Neutrophil (primary cell): Measurements from ENCODE around the gene SFSWAP.
"Not testable (repeated sequence)": the region's sequence is repeated elsewhere in the genome, so short reads cannot be mapped to it uniquely, and the experiment has no call there.

Source experiments
- H3K27ac ChIP-seq: fragments of 200-600 bp; sonication (generic); 2 replicates; pipeline ENCODE4 v1.5.1; 2016; ENCODE audit warnings: mild to moderate bottlenecking, moderate library complexity
- H3K27me3 ChIP-seq: fragments of 200-600 bp; sonication (generic); 2 replicates; pipeline ENCODE4 v1.6.0; 2016; ENCODE audit warnings: mild to moderate bottlenecking
- H3K36me3 ChIP-seq: fragments of 200-600 bp; sonication (generic); 2 replicates; pipeline ENCODE4 v1.5.1; 2017
- H3K4me1 ChIP-seq, 2 experiments: fragments of 200-600 bp in 1 of 2; sonication (generic) in 1 of 2; 1 replicate in 1 of 2; 2 replicates in 1 of 2; pipeline versions ENCODE4 v1.5.1 to v1.6.1; 2013 to 2016; ENCODE audit warnings: low read depth in 1 of 2, low read length in 1 of 2, mild to moderate bottlenecking in 1 of 2, moderate library complexity in 1 of 2; ENCODE audit not compliant: control insufficient read depth in 1 of 2, insufficient read depth in 1 of 2
- H3K4me3 ChIP-seq, 2 experiments: fragments of 200-600 bp in 1 of 2; sonication (generic) in 1 of 2; 1 replicate in 1 of 2; 2 replicates in 1 of 2; pipeline ENCODE4 v1.5.1; 2013 to 2016; ENCODE audit warnings: low read depth in 1 of 2, low read length in 1 of 2, mild to moderate bottlenecking in 1 of 2, moderate library complexity in 1 of 2
- H3K9me3 ChIP-seq: fragments of 200-600 bp; sonication (generic); 2 replicates; pipeline ENCODE4 v1.5.1; 2016
- TF ChIP-seq, protein P1 (sequence below): fragments of 200-600 bp; sonication (generic); IDR thresholded peaks from 2 replicates; pipeline ENCODE4 v1.5.1; 2016; ENCODE audit warnings: antibody characterized with exemption

Gene SFSWAP

DNA sequence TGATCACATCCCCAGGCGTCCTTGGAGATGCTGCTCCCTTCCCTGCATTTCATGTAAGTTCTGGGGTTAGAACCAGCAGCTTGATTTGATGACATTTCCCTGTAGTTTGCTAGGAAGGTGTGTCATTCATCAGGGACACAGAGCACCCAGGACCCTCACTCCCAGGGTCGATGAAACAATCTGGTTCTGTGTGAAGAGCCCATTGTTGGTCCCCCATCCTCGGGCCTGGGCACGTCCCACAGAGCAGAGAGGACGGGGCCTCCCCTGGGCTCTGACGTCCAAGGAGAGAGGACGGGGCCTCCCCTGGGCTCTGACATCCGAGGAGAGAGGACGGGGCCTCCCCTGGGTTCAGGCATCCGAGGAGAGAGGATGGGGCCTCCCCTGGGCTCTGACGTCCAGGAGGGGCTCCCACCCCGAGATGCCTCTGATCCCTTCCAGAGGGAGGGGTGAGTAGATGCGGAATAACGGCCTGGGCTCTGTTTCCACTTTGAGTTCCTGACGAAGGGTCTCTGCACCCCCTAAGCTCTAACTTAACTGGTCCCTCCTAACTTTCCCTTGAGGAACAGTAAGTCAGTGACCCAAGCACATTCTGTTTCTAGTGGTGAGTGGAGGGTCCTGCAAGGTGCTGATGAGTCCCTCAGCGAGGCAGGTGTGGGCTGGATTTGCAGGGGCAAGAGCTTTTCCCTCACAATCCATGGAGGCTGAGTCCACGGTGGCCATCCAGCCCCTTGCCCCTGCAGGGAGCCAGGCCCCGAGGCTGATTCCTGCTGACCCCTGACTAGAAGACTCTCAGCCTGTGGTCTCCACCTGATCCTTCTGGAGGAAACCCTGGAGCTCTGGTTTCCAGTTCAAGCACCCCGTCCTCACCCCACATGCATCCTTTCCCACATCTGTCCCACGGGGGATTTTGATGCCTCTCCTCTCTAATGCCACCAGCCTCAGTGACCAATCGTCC lies 35.5 kb upstream of the SFSWAP start:
- Histone ChIP-seq H3K27ac (no peak overlapping the region), H3K4me1 (peaks cover 36 to 44% of the 10 kb centered on the region in 2 experiments), H3K9me3 (no peaks in the 10 kb centered on the region), H3K4me3 (no peak overlapping the region), H3K27me3 (no peaks in the 10 kb centered on the region), H3K36me3 (no peaks in the 10 kb centered on the region)
- TF ChIP-seq, protein P1, sequence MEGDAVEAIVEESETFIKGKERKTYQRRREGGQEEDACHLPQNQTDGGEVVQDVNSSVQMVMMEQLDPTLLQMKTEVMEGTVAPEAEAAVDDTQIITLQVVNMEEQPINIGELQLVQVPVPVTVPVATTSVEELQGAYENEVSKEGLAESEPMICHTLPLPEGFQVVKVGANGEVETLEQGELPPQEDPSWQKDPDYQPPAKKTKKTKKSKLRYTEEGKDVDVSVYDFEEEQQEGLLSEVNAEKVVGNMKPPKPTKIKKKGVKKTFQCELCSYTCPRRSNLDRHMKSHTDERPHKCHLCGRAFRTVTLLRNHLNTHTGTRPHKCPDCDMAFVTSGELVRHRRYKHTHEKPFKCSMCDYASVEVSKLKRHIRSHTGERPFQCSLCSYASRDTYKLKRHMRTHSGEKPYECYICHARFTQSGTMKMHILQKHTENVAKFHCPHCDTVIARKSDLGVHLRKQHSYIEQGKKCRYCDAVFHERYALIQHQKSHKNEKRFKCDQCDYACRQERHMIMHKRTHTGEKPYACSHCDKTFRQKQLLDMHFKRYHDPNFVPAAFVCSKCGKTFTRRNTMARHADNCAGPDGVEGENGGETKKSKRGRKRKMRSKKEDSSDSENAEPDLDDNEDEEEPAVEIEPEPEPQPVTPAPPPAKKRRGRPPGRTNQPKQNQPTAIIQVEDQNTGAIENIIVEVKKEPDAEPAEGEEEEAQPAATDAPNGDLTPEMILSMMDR: no peak

DNA sequence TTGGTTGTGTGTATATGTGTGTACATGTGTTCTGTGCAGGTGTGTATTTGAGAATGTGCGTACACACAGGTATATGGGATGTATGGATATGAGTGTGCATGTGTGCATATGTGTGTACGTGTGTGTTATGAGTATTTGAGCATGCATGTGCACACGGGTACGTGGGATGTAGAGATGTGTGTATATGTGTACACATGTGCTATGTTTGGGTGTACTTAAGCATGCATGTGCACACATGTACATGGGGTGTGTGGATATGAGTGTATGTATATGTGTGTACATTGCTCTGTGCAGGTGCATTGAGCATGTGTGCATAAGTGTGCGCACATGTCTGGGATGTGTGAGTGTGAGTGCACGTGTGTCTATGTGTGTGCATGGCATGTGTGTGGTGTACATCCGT lies 34.3 kb upstream of the SFSWAP start:
- Histone ChIP-seq H3K9me3 (no peaks in the 10 kb centered on the region), H3K27ac (no peak overlapping the region), H3K36me3 (no peaks in the 10 kb centered on the region), H3K27me3 (no peaks in the 10 kb centered on the region), H3K4me3 (no peak overlapping the region), H3K4me1 (peaks cover 36 to 43% of the 10 kb centered on the region in 2 experiments)
- TF ChIP-seq, protein P1: no peak

DNA sequence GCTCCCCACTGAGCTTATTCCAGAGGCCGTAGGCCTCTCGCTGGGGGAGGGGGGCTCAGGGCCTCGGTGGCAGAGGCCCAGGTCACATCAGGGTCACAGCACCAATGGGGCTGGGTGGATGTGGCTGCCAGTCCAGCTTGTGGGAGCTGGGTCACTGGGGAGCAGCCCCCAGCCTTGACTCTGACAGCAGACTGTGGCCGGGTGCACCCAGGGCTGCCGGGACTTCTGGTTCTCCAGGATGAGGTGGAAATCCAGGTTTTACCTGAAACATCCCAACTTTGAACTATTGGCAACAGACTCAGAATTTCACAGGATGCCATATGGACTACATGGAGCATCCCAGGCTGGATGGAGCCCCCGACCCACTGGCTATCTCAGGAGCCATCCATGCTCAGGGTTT lies 33.8 kb upstream of the SFSWAP start:
- not testable (repeated sequence) for H3K27me3 ChIP-seq, H3K9me3 ChIP-seq, H3K4me3 ChIP-seq, H3K36me3 ChIP-seq, H3K27ac ChIP-seq
- H3K4me1 ChIP-seq: peaks cover 36 to 43% of the 10 kb centered on the region in 2 experiments

DNA sequence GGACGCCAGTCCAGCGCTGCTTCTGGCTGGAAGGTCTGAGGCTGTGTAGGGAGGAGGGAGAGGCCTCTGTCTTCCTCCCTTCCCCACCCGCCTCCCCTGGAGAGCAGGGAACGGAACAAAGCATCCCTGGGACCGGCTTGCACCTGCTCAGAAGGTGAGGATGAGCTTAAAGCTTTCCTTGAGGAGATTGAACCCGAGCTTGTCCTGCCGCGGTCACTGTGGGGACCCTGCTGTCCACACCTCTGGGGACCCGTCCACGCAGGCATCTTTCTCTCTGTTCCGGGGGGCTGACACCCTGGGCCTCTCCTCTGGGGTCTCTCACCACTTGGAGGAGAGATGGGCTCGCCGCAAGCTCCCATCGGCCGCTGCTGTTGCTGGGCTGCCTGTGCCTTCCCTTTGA lies 33.2 kb upstream of the SFSWAP start:
- no peak overlapping the region for H3K27ac ChIP-seq
- H3K4me1 ChIP-seq: peaks cover 37 to 39% of the 10 kb centered on the region in 2 experiments
- no peaks in the 10 kb centered on the region for H3K27me3 ChIP-seq
- no peak overlapping the region for H3K4me3 ChIP-seq
- TF ChIP-seq, protein P1: no peak
- no peaks in the 10 kb centered on the region for H3K36me3 ChIP-seq
- no peaks in the 10 kb centered on the region for H3K9me3 ChIP-seq

DNA sequence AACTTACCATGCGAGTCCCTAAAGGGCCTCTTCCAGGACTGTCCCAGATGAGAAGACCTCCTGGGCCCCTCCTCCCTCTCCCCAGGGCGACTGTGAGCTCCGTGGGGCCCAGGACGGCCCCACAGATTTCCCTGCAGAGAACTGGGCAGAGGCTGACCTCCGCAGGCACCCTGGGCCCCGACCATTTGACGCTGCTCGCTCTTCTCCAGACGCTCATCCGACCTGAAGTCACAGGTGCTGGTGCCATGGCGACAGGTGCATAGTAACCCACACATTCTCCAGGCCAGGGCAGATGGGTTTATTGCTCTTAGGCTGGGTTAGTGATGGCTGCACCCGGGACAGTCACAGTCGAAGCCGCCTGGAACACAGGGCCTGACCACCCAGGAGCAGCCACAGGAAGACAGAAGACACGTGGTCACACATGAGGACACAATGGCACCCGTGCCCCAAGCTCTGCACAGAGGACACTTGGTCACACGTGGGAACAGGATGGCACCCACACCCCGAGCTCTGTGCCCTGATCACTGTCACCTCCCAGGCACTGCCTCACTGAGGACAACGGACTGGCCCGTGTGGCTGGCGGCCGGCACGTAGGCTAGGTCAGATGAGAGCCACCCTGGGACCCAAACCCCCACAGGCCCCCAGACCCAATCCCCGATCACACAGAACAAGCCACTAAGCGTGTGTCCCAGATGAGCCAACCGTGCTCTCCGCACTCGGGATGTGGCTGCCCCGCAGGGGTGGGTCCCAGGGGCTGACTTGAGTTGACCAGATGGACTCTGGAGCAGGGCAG lies 32.3 kb upstream of the SFSWAP start:
- not testable (repeated sequence) for H3K27me3 ChIP-seq, H3K9me3 ChIP-seq
- H3K4me1 ChIP-seq: peaks cover 30 to 33% of the 10 kb centered on the region in 2 experiments

DNA sequence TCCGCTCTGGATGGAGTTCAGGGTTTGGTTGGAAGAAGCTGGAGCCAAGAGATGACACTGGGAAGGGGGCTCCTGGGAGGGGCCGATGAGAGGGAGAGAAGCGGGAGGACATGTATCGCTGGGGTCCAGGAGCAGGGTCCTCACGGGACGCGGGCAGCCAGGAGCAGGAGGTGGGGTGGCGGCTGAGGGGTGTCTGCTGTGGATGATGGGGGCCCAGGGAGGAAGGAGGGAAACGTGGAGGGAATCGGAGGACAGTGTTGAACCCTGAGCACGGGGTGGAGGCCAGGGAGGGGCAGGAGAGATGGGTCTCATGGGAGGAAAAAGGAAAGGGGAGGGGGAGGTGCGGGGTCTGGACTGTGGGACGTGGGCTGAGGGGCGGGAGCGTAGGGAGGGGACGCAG lies 31.7 kb upstream of the SFSWAP start:
- not testable (repeated sequence) for H3K4me3 ChIP-seq, H3K9me3 ChIP-seq, H3K36me3 ChIP-seq, H3K27me3 ChIP-seq, H3K27ac ChIP-seq
- peaks cover 24 to 27% of the 10 kb centered on the region in 2 experiments for H3K4me1 ChIP-seq

More for the DNA sequence above, 32.3 kb upstream of the SFSWAP start:
- H3K36me3 ChIP-seq, H3K27ac ChIP-seq, H3K4me3 ChIP-seq: not testable (repeated sequence)

DNA sequence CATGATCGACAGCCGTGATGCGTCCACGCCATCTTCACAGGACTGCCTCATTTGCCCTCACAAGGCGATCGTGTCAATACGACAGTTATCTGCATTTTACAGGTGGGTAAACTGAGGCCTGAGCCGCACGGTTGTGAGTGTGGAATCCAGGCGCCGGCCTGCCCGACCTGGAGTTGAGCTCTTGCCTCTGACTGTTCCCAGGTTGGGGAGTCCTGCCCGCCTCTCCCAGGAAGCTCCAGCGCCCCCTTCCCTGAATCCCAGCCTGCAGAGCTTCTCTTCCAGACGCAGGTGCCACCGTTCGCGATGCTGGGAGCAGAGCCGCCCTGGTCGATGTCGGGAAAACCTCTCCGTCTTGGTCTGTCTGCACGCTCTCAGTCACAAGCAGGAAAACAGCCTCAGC lies 31.1 kb upstream of the SFSWAP start:
- not testable (repeated sequence) for H3K36me3 ChIP-seq, H3K4me3 ChIP-seq, H3K9me3 ChIP-seq, H3K27ac ChIP-seq, H3K27me3 ChIP-seq
- peaks cover 18 to 21% of the 10 kb centered on the region in 2 experiments for H3K4me1 ChIP-seq

DNA sequence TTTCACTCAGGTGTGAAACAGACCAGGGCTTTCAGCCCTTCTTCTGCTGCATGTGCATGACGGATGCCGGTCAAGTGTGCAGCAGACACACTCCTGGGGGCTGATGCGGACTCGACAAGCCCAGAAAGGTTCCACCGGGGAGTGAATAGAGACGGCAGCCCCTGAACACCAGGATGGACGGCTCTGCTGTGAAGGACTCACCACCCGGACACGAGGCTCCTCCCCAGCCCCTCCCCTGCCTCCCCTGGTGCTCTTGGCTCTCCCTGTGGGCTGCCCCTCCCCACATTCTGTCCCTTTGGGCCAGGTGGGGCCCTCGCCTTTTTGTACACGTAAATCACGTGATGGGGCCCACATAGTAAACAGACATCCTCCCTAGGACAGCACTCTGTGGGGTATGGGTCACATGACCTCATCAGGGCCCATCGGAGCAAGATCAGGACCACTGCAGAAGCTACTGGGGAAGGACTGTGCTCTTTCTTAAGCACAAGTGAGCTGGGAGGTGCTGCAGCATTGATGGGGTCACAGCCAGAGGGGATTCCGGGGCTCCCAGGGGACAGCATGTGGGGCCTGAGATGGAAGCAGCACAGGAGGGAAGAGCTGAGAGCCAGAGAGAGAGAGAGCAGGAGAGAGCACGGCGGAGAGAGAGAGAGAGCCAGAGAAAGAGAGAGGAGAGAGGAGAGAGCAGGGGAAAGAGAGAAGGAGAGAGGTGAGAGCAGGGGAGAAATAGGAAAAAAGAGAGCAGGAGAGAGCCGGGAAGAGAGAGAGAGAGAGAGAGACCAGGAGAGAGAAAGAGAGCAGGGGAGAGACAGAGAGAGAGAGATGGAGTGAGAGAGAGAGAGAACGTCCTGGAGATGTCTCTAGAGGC lies 30.3 kb upstream of the SFSWAP start:
- H3K9me3 ChIP-seq, H3K36me3 ChIP-seq, H3K4me3 ChIP-seq, H3K27me3 ChIP-seq: not testable (repeated sequence)
- H3K4me1 ChIP-seq: peaks cover 18 to 19% of the 10 kb centered on the region in 2 experiments
- H3K27ac ChIP-seq: peak overlapping the region; percentile 77
